Measurements from ENCODE around the gene CCR8.

GRCh38 chr3:39325236-39325635, 4.3 kb upstream of the CCR8 start:
- TF ChIP-seq CTCF (IDR thresholded peaks at IDR 0.05) (no peak), ZFX (IDR thresholded peaks at IDR 0.05; ENCODE audit: borderline replicate concordance) (no peak)

Measured in 22Rv1 (cell line).